Measurements from ENCODE around the gene HLCS.

Gene HLCS

DNA sequence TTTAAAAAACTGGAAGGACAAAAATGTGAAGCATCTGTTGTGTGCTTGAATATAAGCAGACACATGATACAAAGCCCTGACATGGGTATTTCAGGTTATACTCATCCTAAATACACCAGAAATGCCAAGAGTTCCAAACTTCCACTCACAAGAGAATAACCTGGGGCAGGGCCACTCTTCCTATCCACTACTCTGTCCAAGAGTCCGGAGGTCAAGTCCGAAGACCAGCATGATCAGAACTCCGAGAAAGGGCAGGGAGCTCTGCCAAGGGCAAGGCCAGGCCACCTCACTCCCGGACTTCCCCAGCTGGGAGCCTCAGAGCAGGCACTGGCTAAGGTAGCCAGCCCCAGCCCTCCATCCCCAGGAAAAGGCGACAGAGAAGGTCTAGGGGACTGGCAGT, 37.5 kb downstream of the HLCS start:
- no peaks in the 10 kb centered on the region for H3K27me3 ChIP-seq (ENCODE audit: control insufficient read depth, insufficient read depth, low read length)
- no peak overlapping the region for H3K4me3 ChIP-seq (ENCODE audit: low read length)
- no peaks in the 10 kb centered on the region for H3K4me1 ChIP-seq (ENCODE audit: control insufficient read depth, insufficient read depth, low read length)
- no peak overlapping the region for H3K27ac ChIP-seq (ENCODE audit: low read length)
- no peaks in the 10 kb centered on the region for H3K9me3 ChIP-seq (ENCODE audit: control insufficient read depth, insufficient read depth, low read length)
- no peak for DNase-seq (ENCODE audit: low read depth, low spot score)
- no CpG with 5 or more reads among the region's 5 CpGs for WGBS (ENCODE audit: insufficient coverage, insufficient read length)
- no peaks in the 10 kb centered on the region for H3K36me3 ChIP-seq (ENCODE audit: control insufficient read depth, insufficient read depth, low read length)

- no CpG with 5 or more reads among the region's 4 CpGs for WGBS (ENCODE audit: insufficient coverage, insufficient read length)
- H3K27ac ChIP-seq (ENCODE audit: low read length) = no peak overlapping the region
- DNase-seq (ENCODE audit: low read depth, low spot score) = peak; percentile 64
- H3K9me3 ChIP-seq (ENCODE audit: control insufficient read depth, insufficient read depth, low read length) = no peaks in the 10 kb centered on the region
- no peaks in the 10 kb centered on the region for H3K36me3 ChIP-seq (ENCODE audit: control insufficient read depth, insufficient read depth, low read length)
- H3K27me3 ChIP-seq (ENCODE audit: control insufficient read depth, insufficient read depth, low read length) = no peaks in the 10 kb centered on the region
- no peaks in the 10 kb centered on the region for H3K4me1 ChIP-seq (ENCODE audit: control insufficient read depth, insufficient read depth, low read length)
- no peak overlapping the region for H3K4me3 ChIP-seq (ENCODE audit: low read length)
Measured at GRCh38 chr21:36927719-36928117, 38.8 kb downstream of the HLCS start.

DNA sequence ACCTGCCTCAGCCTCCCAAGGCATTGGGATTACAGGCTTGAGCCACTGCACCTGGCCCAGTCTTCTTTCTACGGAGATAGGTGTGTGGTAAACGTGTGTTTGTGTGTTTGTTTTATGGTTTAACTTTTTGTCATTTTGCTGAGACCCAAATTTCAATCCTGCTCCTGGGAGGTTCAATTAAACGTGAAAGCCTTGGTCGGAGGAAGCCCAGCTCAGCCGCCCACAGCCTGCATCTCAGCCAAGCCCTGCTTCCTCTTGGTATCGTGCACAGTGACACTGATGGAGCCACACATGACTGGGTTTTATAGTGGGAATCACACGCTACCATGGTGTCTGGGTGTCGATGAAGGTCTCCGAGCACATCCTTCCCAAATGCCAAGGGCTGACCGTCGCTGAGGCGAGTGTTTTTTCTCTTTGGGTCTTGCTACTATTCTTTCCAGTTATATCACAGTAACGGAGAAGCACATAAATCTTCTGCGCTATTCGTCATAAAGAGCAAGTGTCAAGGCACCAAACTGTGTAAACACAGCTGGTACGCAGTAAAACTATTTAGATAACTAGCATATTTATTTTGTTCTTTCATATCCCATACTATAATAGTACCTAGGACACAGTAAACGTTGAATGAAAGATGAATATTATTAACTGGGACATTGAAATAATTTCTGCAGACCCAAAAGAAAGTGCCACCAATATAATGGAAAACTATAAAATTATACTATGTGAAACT, 39.3 kb downstream of the HLCS start:
- H3K9me3 ChIP-seq (ENCODE audit: control insufficient read depth, insufficient read depth, low read length) = no peaks in the 10 kb centered on the region
- H3K4me3 ChIP-seq (ENCODE audit: low read length) = no peak overlapping the region
- H3K4me1 ChIP-seq (ENCODE audit: control insufficient read depth, insufficient read depth, low read length) = no peaks in the 10 kb centered on the region
- no peaks in the 10 kb centered on the region for H3K36me3 ChIP-seq (ENCODE audit: control insufficient read depth, insufficient read depth, low read length)
- no peak overlapping the region for H3K27ac ChIP-seq (ENCODE audit: low read length)
- no CpG with 5 or more reads among the region's 17 CpGs for WGBS (ENCODE audit: insufficient coverage, insufficient read length)
- DNase-seq (ENCODE audit: low read depth, low spot score) = no peak
- no peaks in the 10 kb centered on the region for H3K27me3 ChIP-seq (ENCODE audit: control insufficient read depth, insufficient read depth, low read length)

DNA sequence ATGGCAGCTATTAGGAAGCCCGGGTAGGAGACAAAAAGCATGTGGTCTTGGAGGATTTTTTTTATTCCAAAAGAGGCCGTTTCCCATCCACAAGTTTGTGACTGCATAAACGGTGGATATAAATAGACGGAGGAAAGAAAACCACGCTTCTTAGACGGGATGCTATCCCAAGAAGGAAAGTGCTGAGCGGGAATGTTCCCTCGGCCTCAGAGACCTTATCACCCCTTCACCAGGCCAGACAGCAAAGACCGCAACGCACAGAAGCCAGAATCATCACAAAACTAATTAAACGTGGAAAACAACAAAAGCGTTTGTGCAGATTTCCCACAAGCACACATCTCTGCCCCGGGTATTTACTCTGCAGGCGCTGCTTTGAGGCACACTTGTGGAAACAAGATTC, 43.2 kb downstream of the HLCS start:
- Histone ChIP-seq H3K4me3 (ENCODE audit: low read length) (no peak overlapping the region), H3K27me3 (ENCODE audit: control insufficient read depth, insufficient read depth, low read length) (no peaks in the 10 kb centered on the region), H3K27ac (ENCODE audit: low read length) (no peak overlapping the region), H3K36me3 (ENCODE audit: control insufficient read depth, insufficient read depth, low read length) (no peaks in the 10 kb centered on the region), H3K9me3 (ENCODE audit: control insufficient read depth, insufficient read depth, low read length) (no peaks in the 10 kb centered on the region), H3K4me1 (ENCODE audit: control insufficient read depth, insufficient read depth, low read length) (no peaks in the 10 kb centered on the region)
- no CpG with 5 or more reads among the region's 14 CpGs for WGBS (ENCODE audit: insufficient coverage, insufficient read length)
- DNase-seq (ENCODE audit: low read depth, low spot score) = no peak

- no CpG with 5 or more reads among the region's 18 CpGs for WGBS (ENCODE audit: insufficient coverage, insufficient read length)
- no peak for DNase-seq (ENCODE audit: low read depth, low spot score)
- Histone ChIP-seq H3K4me3 (ENCODE audit: low read length) (no peak overlapping the region), H3K9me3 (ENCODE audit: control insufficient read depth, insufficient read depth, low read length) (no peaks in the 10 kb centered on the region), H3K36me3 (ENCODE audit: control insufficient read depth, insufficient read depth, low read length) (no peaks in the 10 kb centered on the region), H3K4me1 (ENCODE audit: control insufficient read depth, insufficient read depth, low read length) (no peaks in the 10 kb centered on the region), H3K27ac (ENCODE audit: low read length) (no peak overlapping the region), H3K27me3 (ENCODE audit: control insufficient read depth, insufficient read depth, low read length) (no peaks in the 10 kb centered on the region)
Measured at GRCh38 chr21:36922861-36923260, 43.6 kb downstream of the HLCS start.

- Histone ChIP-seq H3K4me3 (ENCODE audit: low read length) (no peak overlapping the region), H3K36me3 (ENCODE audit: control insufficient read depth, insufficient read depth, low read length) (no peaks in the 10 kb centered on the region), H3K9me3 (ENCODE audit: control insufficient read depth, insufficient read depth, low read length) (no peaks in the 10 kb centered on the region), H3K27me3 (ENCODE audit: control insufficient read depth, insufficient read depth, low read length) (no peaks in the 10 kb centered on the region), H3K27ac (ENCODE audit: low read length) (no peak overlapping the region), H3K4me1 (ENCODE audit: control insufficient read depth, insufficient read depth, low read length) (peaks cover 8% of the 10 kb centered on the region; the same call in 1 of the 2 replicates)
- no peak for DNase-seq (ENCODE audit: low read depth, low spot score)
- no CpG with 5 or more reads among the region's 4 CpGs for WGBS (ENCODE audit: insufficient coverage, insufficient read length)
Measured at GRCh38 chr21:36918291-36918690, 48.2 kb downstream of the HLCS start.

DNA sequence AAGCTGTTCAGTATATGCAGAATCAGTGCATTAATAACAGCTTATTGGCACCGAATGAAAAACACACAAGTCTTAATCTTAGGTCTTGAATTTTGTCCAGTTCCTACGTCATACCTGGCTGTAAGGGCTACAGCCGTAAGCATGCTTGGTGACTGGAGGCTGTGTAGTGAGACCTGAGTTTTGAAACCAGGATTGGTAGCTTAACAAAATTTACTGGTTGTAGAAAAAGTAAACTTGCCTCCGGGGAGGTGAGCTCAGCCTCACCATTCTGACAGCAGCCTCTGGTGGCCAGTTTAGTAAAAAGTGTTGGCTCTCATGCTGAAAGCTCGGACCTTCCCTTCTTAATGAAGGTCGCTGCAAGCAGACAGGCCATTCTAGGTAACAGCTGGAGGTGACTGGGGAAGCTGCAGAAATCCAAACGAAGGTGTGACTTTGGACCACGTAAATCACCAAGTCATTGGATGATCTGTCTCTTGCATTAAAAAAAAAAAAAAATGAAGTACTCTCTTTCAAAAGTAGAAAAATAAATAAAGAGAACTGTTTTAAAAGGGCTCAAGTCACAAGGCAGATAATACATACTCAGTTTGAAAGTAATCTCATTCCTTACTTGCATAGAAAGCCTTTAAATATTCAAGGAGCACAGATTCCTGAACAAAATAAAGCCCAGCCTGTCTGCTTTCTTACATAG, 48.9 kb downstream of the HLCS start:
- Histone ChIP-seq H3K4me3 (ENCODE audit: low read length) (no peak overlapping the region), H3K27ac (ENCODE audit: low read length) (no peak overlapping the region), H3K27me3 (ENCODE audit: control insufficient read depth, insufficient read depth, low read length) (no peaks in the 10 kb centered on the region), H3K9me3 (ENCODE audit: control insufficient read depth, insufficient read depth, low read length) (no peaks in the 10 kb centered on the region), H3K36me3 (ENCODE audit: control insufficient read depth, insufficient read depth, low read length) (no peaks in the 10 kb centered on the region), H3K4me1 (ENCODE audit: control insufficient read depth, insufficient read depth, low read length) (peaks cover 8% of the 10 kb centered on the region; the same call in 1 of the 2 replicates)
- WGBS (ENCODE audit: insufficient coverage, insufficient read length) = no CpG with 5 or more reads among the region's 8 CpGs
- peak; percentile 37 for DNase-seq (ENCODE audit: low read depth, low spot score)

GRCh38 chr21:36916718-36917117, 49.8 kb downstream of the HLCS start:
- Histone ChIP-seq H3K27ac (ENCODE audit: low read length) (no peak overlapping the region), H3K4me1 (ENCODE audit: control insufficient read depth, insufficient read depth, low read length) (peaks cover 8% of the 10 kb centered on the region; the same call in 1 of the 2 replicates), H3K27me3 (ENCODE audit: control insufficient read depth, insufficient read depth, low read length) (no peaks in the 10 kb centered on the region), H3K9me3 (ENCODE audit: control insufficient read depth, insufficient read depth, low read length) (no peaks in the 10 kb centered on the region), H3K4me3 (ENCODE audit: low read length) (no peak overlapping the region), H3K36me3 (ENCODE audit: control insufficient read depth, insufficient read depth, low read length) (no peaks in the 10 kb centered on the region)
- no CpG with 5 or more reads among the region's 3 CpGs for WGBS (ENCODE audit: insufficient coverage, insufficient read length)
- no peak for DNase-seq (ENCODE audit: low read depth, low spot score)

- no CpG with 5 or more reads among the region's 8 CpGs for WGBS (ENCODE audit: insufficient coverage, insufficient read length)
- no peak overlapping the region for H3K4me3 ChIP-seq (ENCODE audit: low read length)
- H3K27ac ChIP-seq (ENCODE audit: low read length) = no peak overlapping the region
- H3K4me1 ChIP-seq (ENCODE audit: control insufficient read depth, insufficient read depth, low read length) = peaks cover 8% of the 10 kb centered on the region; the same call in 1 of the 2 replicates
- no peaks in the 10 kb centered on the region for H3K27me3 ChIP-seq (ENCODE audit: control insufficient read depth, insufficient read depth, low read length)
- no peak for DNase-seq (ENCODE audit: low read depth, low spot score)
- no peaks in the 10 kb centered on the region for H3K36me3 ChIP-seq (ENCODE audit: control insufficient read depth, insufficient read depth, low read length)
- H3K9me3 ChIP-seq (ENCODE audit: control insufficient read depth, insufficient read depth, low read length) = no peaks in the 10 kb centered on the region
Measured at GRCh38 chr21:36915696-36916245, 50.7 kb downstream of the HLCS start.

DNA sequence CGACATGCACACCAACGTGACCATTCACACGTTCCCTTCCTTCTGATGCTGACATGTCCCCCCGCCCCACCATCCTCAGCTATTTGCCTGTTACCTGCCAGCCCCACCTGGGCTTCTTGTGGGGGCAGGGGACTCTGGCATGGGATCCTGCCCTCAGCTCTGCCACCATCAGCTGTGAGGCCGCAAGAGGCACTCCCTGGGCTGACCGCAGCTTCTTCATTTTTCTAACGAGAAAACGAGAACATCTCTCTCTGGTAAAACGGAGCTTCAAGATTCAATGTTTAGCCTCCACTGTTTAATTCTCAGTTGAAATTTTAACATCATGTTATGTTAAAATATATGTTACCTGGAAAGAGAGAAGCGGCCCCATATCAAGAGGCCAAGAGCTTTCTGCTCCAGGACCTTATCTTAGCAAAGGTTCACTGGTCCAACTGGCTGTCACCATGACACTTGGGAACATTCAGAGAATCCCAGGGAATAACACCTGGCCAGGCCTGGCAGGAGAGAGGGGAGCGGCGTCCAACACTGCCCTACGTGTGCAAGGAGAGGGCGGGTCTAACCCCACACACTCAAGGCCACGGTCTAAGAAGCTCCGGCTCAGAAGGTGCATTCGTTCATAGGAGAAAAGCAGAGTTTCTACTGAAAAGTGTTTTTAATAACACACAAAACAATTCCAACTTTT, 51.3 kb downstream of the HLCS start:
- no CpG with 5 or more reads among the region's 17 CpGs for WGBS (ENCODE audit: insufficient coverage, insufficient read length)
- Histone ChIP-seq H3K27me3 (ENCODE audit: control insufficient read depth, insufficient read depth, low read length) (no peaks in the 10 kb centered on the region), H3K9me3 (ENCODE audit: control insufficient read depth, insufficient read depth, low read length) (no peaks in the 10 kb centered on the region), H3K36me3 (ENCODE audit: control insufficient read depth, insufficient read depth, low read length) (no peaks in the 10 kb centered on the region), H3K4me3 (ENCODE audit: low read length) (no peak overlapping the region), H3K27ac (ENCODE audit: low read length) (no peak overlapping the region), H3K4me1 (ENCODE audit: control insufficient read depth, insufficient read depth, low read length) (peaks cover 8% of the 10 kb centered on the region; the same call in 1 of the 2 replicates)
- no peak for DNase-seq (ENCODE audit: low read depth, low spot score)

Data from iPS DF 6.9 (cell line).